HL-60 (cell line): ENCODE measurements around the gene PAPPA.

ENCODE experiments used
- DNase-seq, 2 experiments: peaks; one replicate each; pipeline ENCODE4 v3.0.0-alpha.2; 2010 to 2020; ENCODE audit warnings: low read depth in 1 of 2, low spot score in 1 of 2
- H3K27ac ChIP-seq: fragments of 250-450 bp; sonication (Bioruptor Pico); replicated peaks from 2 replicates; pipeline ENCODE4 v1.5.1; 2020; ENCODE audit warnings: mild to moderate bottlenecking, moderate library complexity
- H3K27me3 ChIP-seq: fragments of 250-450 bp; sonication (Bioruptor Pico); 2 replicates; pipeline ENCODE4 v1.5.1; 2021; ENCODE audit warnings: mild to moderate bottlenecking, moderate library complexity; ENCODE audit not compliant: insufficient read depth, poor library complexity, severe bottlenecking
- H3K4me3 ChIP-seq: replicated peaks from 2 replicates; pipeline ENCODE4 v1.5.1; 2011; ENCODE audit warnings: mild to moderate bottlenecking, control low read depth, low read length; ENCODE audit not compliant: insufficient read depth
- GABPA ChIP-seq: IDR thresholded peaks from 2 replicates; pipeline ENCODE4 v1.6.1; 2012; ENCODE audit warnings: low read depth
- POLR2AphosphoS5 ChIP-seq: IDR thresholded peaks from 2 replicates; pipeline ENCODE4 v1.6.1; 2012; ENCODE audit warnings: low read depth
- SPI1 ChIP-seq: IDR thresholded peaks from 2 replicates; pipeline ENCODE4 v1.6.1; 2012; ENCODE audit warnings: low read depth, mild to moderate bottlenecking, borderline replicate concordance
- TF ChIP-seq, protein P1 (sequence below): IDR thresholded peaks from 2 replicates; pipeline ENCODE4 v1.6.1; 2012; ENCODE audit warnings: low read depth; ENCODE audit not compliant: insufficient replicate concordance
- TF ChIP-seq, protein P2 (sequence below): IDR thresholded peaks from one replicate; pipeline ENCODE4 v1.5.1; 2011; ENCODE audit warnings: low read length, control low read depth, inconsistent platforms; ENCODE audit not compliant: insufficient read depth

PAPPA gene

DNA sequence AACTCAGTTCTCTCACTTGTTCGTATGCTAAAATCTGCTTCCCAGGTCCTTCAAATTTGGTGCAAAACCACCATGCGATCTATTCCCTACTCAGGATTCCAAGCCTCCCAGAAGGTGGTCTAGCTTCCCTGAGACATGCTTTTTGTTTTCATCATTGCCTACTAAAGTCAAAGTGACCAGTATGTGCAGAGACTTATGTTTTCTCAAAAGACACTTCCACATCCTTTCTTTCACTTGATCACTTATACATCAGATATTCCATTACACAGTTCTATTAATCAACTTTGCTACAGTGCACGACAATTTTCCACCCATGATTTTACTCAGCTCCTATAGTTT, 242.1 kb downstream of the PAPPA start:
- no peak for DNase-seq
- H3K27me3 ChIP-seq, result no peaks in the 10 kb centered on the region
- TF ChIP-seq, protein P1, sequence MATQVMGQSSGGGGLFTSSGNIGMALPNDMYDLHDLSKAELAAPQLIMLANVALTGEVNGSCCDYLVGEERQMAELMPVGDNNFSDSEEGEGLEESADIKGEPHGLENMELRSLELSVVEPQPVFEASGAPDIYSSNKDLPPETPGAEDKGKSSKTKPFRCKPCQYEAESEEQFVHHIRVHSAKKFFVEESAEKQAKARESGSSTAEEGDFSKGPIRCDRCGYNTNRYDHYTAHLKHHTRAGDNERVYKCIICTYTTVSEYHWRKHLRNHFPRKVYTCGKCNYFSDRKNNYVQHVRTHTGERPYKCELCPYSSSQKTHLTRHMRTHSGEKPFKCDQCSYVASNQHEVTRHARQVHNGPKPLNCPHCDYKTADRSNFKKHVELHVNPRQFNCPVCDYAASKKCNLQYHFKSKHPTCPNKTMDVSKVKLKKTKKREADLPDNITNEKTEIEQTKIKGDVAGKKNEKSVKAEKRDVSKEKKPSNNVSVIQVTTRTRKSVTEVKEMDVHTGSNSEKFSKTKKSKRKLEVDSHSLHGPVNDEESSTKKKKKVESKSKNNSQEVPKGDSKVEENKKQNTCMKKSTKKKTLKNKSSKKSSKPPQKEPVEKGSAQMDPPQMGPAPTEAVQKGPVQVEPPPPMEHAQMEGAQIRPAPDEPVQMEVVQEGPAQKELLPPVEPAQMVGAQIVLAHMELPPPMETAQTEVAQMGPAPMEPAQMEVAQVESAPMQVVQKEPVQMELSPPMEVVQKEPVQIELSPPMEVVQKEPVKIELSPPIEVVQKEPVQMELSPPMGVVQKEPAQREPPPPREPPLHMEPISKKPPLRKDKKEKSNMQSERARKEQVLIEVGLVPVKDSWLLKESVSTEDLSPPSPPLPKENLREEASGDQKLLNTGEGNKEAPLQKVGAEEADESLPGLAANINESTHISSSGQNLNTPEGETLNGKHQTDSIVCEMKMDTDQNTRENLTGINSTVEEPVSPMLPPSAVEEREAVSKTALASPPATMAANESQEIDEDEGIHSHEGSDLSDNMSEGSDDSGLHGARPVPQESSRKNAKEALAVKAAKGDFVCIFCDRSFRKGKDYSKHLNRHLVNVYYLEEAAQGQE, result no peak
- TF ChIP-seq POLR2AphosphoS5, result no peak
- TF ChIP-seq, protein P2, sequence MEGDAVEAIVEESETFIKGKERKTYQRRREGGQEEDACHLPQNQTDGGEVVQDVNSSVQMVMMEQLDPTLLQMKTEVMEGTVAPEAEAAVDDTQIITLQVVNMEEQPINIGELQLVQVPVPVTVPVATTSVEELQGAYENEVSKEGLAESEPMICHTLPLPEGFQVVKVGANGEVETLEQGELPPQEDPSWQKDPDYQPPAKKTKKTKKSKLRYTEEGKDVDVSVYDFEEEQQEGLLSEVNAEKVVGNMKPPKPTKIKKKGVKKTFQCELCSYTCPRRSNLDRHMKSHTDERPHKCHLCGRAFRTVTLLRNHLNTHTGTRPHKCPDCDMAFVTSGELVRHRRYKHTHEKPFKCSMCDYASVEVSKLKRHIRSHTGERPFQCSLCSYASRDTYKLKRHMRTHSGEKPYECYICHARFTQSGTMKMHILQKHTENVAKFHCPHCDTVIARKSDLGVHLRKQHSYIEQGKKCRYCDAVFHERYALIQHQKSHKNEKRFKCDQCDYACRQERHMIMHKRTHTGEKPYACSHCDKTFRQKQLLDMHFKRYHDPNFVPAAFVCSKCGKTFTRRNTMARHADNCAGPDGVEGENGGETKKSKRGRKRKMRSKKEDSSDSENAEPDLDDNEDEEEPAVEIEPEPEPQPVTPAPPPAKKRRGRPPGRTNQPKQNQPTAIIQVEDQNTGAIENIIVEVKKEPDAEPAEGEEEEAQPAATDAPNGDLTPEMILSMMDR, result no peak
- TF ChIP-seq SPI1, result no peak
- no peak for TF ChIP-seq GABPA
- H3K27ac ChIP-seq, result no peak overlapping the region
- no peak overlapping the region for H3K4me3 ChIP-seq

DNA sequence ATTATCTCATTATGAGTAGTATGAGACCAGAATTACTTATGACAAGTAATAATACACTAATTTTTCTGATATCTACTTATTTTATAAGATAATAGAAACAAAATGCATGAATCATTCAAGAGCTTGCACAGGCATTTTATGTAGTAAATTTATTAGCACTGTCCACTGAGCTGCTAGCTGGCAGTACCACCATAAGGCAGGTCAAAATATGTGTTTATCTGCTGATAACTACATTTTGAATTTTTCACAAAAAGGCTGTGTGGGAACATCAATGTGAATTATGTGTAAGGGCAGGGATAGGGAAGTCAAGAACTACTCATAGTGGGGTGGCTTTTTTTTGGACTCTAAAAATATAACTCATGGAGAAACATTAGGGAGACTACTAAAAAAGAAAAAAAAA, 249.6 kb downstream of the PAPPA start:
- H3K4me3 ChIP-seq, result no peak overlapping the region
- peaks cover 3% of the 10 kb centered on the region for H3K27me3 ChIP-seq
- H3K27ac ChIP-seq, result no peak overlapping the region
- no peak for DNase-seq
- no peak for TF ChIP-seq SPI1
- TF ChIP-seq POLR2AphosphoS5, result no peak
- TF ChIP-seq GABPA, result no peak
- TF ChIP-seq, protein P1, result no peak
- TF ChIP-seq, protein P2, result no peak

DNA sequence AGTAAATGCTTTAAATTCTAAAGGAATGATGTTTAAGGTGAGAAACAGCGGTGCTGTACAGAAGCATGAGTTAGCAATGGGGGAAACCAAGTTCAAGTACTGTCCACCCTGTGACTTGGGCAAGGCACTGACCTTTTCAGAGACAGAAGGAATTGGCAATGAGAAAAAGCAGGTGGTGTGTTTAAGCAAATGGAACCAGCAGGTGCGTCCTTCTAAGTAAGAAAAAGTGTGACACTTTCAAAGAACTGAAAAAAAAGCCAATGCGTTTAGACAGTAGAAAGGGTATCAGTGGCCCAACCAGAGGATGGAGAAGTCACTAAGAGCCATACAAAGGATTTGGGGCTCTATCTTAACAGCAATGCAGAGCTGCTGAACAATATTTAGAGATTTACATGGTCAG, 250.6 kb downstream of the PAPPA start:
- no peak overlapping the region for H3K4me3 ChIP-seq
- H3K27ac ChIP-seq, result no peak overlapping the region
- TF ChIP-seq POLR2AphosphoS5 (no peak), SPI1 (no peak), GABPA (no peak)
- TF ChIP-seq, protein P2, result no peak
- TF ChIP-seq, protein P1, result no peak
- no peak for DNase-seq
- peaks cover 3% of the 10 kb centered on the region for H3K27me3 ChIP-seq
